ENCODE data around the gene ARL4A.
"Not testable (repeated sequence)": the region's sequence is repeated elsewhere in the genome, so short reads cannot be mapped to it uniquely, and the experiment has no call there.

ARL4A gene

GRCh38 chr7:12670000-12670729, 17.3 kb upstream of the ARL4A start:
- no peak for DNase-seq

DNA sequence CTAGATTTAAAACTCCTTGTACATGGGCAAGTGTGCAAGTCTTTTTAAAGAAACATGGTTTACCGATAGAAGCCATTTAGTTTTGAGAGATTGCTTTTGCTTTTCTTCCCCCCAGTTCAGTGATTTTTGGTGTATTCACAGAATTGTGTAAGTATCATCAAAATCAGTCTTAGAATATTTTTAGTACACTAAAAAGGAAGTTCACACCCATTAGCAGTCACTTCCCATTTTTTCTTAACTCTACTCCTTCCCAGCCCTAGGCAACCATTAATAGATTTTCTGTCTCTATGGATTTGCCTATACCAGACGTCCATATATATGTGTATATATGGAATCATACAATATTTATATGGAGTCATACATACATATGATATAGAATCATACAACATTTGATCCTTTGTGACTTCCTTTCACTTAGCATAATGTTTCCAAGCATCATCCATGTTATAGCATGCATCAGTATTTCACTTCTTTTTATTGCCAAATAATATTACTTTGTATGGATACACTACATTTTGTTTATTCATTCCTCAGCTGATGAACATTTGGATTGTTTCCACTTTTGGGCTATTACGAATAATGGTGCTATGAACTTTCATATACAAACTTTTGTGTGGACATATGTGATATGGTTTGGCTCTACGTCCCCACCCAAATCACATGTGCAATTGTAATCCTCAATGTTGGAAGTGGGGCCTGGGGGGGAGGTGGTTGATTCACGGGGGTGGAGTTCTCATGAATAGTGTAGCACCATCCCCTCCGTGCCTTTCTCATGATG, 16.5 kb upstream of the ARL4A start:
- DNase-seq, result no peak

DNA sequence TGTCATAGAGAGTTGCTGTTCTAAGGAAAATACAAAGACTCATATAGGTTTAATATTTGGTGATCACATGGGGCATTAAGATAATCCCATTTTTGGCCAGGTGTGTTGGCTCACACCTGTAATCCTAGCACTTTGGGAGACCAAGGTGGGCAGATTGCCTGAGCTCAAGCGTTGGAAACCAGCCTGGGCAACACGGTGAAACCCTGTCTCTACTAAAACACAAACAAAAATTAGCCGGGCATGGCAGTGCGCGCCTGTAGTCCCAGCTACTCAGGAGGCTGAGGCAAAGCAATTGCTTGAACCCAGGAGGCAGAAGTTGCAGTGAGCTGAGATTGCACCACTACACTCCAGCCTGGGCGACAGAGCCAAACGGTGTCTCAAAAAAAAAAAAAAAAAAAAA, 14.0 kb upstream of the ARL4A start:
- not testable (repeated sequence) for DNase-seq

DNA sequence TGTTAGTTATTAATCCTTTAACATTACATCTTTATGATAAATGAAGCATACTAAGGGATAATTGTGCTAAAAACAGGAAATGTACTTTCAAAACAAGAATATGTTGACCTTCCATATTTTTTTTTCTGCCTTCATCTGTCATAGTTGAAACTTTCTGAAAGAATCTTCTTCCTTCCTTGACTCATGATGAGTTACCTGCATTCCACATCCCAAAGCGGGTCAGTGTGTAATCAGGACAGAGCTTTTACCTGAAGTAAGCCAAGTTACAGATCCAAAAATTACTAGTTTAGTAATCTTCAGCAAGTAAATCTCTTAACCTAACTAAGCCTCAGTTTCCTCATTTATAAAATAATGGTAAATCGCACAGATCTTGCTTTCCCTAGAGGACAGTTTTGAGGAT, 13.4 kb upstream of the ARL4A start:
- DNase-seq, result no peak

GRCh38 chr7:12674861-12675260, 12.6 kb upstream of the ARL4A start:
- DNase-seq, result no peak

DNA sequence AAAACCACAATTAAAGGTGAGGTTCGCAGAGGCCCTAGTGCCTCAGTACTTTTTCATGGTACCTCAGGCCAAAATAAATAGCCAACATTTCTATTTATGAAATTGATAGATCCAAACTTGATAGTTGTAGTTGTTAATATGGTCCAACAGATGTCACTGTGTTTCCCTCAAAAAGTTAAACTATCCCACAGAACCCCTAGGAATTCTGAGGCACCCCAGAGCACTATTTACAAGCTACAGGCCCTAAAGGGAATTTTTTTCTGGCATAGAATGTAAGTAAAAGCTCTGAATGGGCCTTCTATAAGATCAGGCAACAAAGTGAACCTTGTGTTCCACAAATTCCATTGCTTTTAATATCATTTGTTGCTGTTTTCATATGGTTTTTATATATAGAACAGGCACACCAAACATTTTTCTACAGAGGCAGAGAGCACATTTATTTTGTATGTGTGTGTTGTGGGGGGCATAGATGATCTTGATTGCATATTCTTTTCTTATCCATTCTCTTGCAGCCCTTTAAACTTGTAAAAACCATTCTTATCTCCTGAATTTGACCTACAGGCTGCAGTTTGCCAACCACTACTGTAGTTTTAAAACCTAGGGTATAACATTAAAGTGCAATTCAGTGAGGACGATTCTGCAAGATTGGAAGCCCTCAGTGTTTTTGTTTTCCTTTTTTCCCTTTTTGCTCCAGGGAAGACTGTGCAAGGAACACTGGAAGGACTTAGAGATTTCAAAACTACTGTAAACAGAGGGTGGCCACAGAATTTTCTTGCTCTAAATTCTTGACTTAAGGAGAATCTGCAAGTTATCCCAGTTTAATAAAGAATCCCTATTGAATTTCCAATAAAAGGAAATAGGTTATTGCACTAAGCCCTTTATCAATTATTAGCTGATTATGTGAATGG, 3.5 kb upstream of the ARL4A start:
- no peak for DNase-seq

GRCh38 chr7:12684733-12685132, 2.7 kb upstream of the ARL4A start:
- DNase-seq, result no peak

- DNase-seq, result peak; percentile 79
Observed at GRCh38 chr7:12685550-12685949, 1.9 kb upstream of the ARL4A start.

GRCh38 chr7:12686234-12686890, 1.1 kb upstream of the ARL4A start:
- peak; percentile 92 for DNase-seq

DNA sequence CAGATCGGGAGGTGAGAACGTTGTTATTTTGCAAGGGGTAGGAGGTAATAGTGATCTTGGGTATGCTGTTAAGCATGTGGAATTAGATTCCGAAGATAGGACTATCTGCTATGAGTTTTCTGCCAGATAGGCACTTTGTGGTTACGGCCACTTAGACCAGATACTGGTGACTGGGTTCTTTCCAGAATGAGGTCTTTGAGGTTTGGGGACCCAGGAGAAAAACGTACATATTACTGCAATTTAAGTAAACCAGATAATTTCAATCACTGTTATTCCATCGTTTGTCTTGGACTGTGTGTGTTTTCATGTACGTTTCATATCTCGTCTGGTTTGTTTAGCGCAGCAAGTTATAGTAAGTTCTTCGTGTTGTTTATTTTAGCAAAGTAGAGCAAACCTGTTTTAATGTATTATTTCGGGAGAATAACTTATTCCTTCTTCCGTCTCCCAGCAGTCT, 312 bp downstream of the ARL4A start:
- DNase-seq, result no peak

DNA sequence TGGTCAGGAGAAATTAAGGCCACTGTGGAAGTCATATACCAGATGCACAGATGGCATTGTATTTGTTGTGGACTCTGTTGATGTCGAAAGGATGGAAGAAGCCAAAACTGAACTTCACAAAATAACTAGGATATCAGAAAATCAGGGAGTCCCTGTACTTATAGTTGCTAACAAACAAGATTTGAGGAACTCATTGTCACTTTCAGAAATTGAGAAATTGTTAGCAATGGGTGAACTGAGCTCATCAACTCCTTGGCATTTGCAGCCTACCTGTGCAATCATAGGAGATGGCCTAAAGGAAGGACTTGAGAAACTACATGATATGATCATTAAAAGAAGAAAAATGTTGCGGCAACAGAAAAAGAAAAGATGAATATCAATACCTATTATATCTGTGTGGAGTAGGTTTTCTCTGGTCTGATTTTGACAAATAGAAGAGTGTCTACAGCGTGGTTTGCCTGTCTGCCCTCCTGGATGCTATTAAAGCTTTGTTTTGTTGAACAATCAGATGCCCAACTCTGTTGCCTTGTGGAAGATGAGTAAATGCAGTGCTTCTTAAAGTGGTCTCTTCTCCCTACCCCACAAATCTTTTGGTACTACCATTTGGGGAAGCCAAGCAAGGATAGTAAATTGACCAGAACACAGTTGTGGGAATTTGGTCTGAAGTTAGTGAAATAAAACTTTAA, 1.2 kb downstream of the ARL4A start:
- DNase-seq, result not testable (repeated sequence)

DNA sequence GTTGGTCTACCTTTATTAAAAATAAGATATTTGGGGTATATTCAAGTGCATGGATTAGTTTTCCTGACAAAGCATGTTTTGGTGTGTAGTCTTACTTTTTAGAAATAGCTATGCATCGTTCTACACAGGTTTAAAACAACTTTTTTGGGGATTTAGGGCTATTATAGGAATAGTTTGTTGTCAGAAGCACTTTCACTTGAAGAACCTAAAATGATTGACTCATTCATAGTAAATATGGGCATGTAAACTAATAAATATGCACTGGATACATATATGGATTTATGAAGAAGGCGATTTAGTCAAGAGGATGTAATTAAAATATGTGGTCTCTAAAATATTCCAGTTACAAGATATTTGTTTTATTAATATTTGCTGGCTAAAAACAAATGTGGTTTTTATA, 2.0 kb downstream of the ARL4A start:
- DNase-seq, result no peak

GRCh38 chr7:12690041-12690878, 2.8 kb downstream of the ARL4A start:
- no peak for DNase-seq

DNA sequence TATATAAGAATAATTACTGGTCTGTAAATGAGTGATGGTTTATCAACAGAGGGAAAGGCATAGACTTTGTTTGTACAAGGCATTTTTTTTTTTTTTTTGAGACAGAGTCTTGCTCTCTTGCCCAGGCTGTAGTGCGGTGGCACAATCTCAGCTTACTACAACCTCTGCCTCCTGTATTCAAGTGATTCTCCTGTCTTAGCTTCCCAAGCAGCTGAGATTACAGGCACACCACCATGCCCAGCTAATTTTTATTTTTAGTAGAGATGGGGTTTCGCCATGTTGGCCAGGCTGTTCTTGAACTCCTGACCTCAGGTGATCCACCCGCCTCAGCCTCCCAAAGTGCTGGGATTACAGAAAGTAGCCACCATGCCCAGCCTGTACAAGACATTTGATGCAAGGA, 4.0 kb downstream of the ARL4A start:
- DNase-seq, result not testable (repeated sequence)

GRCh38 chr7:12692035-12692434, 4.6 kb downstream of the ARL4A start:
- no peak for DNase-seq

GRCh38 chr7:12692479-12693259, 5.2 kb downstream of the ARL4A start:
- no peak for DNase-seq

DNA sequence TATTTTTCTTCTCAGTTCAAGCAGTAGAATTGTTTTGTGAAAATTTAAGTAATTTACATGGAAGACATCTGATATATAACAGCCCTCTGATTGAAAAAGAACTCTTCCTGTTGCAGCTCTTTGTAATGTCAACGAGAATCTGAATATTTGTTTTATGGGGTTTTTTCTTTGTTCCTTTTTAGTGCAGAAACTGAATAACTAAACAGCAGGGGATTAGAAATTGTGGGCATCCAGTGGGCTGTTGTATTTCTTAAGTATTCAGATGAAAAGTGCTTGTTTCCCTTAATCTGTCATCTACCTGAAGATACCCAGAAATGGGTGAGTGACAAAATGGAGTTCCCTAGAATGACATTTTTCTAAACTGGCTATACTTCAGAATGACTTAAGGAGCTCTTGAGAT, 7.4 kb downstream of the ARL4A start:
- no peak for DNase-seq

DNA sequence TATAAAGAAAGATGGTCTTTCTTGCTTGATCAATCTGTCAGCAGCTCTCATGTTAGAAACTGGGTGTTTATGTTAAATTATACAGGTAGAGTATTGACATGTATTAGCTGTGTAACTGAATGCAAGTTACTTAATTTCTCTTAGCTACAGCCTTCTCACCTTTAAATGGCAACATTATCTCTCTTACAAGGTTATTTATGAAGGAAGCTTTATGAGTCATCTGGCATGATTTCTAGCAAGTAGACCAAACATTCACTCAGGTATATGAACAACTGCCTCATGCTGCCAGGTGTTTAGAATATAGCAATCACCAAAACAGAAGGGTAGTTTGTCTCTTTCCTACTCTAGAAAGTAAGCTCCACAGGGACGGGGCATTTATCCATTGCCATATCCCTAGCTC, 8.5 kb downstream of the ARL4A start:
- DNase-seq, result no peak

DNA sequence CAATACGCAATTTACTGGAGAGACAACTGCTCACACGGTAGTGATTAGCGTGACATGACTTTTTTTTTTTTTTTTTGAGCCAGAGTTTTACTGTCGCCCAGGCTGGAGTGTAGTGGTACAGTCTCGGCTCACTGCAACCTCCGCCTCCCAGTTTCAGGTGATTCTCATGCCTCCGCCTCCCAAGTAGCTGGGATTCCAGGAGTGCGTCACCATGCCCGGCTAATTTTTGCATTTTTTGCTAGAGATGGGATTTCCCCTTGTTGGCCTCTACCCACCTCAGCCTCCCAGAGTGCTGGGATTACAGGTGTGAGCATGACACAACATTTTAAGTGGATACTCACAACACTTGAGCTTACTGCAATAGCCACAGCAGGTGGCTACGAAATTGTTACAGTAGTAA, 11.9 kb downstream of the ARL4A start:
- DNase-seq, result no peak

DNA sequence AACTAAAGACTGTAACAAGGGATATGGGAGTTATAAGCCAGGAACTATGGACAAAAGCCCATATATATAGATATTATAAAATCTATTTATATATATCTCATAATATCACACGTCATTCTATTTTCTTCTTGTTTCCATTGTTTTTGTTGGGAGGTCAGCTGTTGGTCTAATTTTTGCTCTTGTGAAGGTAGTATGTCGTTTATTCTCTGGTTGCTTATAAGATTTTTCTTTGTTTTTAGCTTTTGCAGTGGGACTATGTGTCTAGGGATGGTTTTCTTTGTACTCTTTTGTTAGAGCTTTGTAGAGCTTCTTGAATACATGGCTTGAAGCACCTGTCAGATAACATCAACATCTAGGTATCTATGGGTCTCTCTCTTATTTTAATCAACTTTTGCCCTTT, 14.0 kb downstream of the ARL4A start:
- no peak for DNase-seq

Measured in NCI-H2227 treated with DMSO at 0.1 percent for 48 hours (cell line).